Muscle layer of colon (tissue), 2 donors: Measurements from ENCODE around the gene TMEM123.

Experiments used
- H3K27ac ChIP-seq: one replicate; pipeline ENCODE4 v1.7.0; 2013; ENCODE audit warnings: low read depth, mild to moderate bottlenecking, low read length, moderate library complexity
- H3K27me3 ChIP-seq, 2 donors: one replicate each; pipeline ENCODE4 v1.7.0; 2013; ENCODE audit warnings: low read length in 2 of 2, mild to moderate bottlenecking in 2 of 2; ENCODE audit not compliant: insufficient read depth in 2 of 2, control insufficient read depth in 1 of 2
- H3K36me3 ChIP-seq: one replicate; pipeline ENCODE4 v1.7.0; 2013; ENCODE audit warnings: mild to moderate bottlenecking, low read length; ENCODE audit not compliant: insufficient read depth
- H3K4me1 ChIP-seq: one replicate; pipeline ENCODE4 v1.7.0; 2013; ENCODE audit warnings: mild to moderate bottlenecking, low read length; ENCODE audit not compliant: insufficient read depth
- H3K4me3 ChIP-seq, 2 donors: one replicate each; pipeline ENCODE4 v1.7.0; 2013; ENCODE audit warnings: low read length in 2 of 2, low read depth in 1 of 2, mild to moderate bottlenecking in 1 of 2, moderate library complexity in 1 of 2
- H3K9ac ChIP-seq: one replicate; pipeline ENCODE4 v1.7.0; 2013; ENCODE audit warnings: low read length
- H3K9me3 ChIP-seq: one replicate; pipeline ENCODE4 v1.7.0; 2013; ENCODE audit warnings: mild to moderate bottlenecking, low read length
- donor health status: abdominal sarcoma.
- donor health status: Adenocarcinoma of cecum.

Gene TMEM123

DNA sequence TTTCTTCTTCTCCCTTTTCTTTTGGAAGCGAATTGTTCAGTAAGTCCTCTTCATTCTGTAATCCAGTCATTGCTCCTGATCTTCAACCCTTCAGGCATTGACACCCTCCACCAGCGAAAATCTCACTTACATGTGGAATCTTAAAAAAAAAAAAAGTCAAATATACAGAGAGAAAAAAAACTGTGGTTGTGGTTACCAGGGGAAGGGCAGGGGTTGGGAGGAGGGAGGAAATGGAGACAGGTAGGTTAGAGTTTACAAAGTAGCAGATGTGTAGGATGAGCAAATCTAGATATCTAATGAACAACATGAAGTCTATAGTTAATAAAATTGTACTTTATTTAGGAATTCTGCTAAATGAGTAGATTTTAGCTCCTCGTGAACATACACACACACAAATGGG, 17.7 kb upstream of the TMEM123 start:
- peak overlapping the region; percentile 60 for H3K27ac ChIP-seq
- H3K4me1 ChIP-seq, result peaks cover 67% of the 10 kb centered on the region
- H3K4me3 ChIP-seq, result no peak overlapping the region
- no peaks in the 10 kb centered on the region for H3K27me3 ChIP-seq
- no peak overlapping the region for H3K9ac ChIP-seq
- H3K36me3 ChIP-seq, result no peaks in the 10 kb centered on the region
- no peaks in the 10 kb centered on the region for H3K9me3 ChIP-seq

DNA sequence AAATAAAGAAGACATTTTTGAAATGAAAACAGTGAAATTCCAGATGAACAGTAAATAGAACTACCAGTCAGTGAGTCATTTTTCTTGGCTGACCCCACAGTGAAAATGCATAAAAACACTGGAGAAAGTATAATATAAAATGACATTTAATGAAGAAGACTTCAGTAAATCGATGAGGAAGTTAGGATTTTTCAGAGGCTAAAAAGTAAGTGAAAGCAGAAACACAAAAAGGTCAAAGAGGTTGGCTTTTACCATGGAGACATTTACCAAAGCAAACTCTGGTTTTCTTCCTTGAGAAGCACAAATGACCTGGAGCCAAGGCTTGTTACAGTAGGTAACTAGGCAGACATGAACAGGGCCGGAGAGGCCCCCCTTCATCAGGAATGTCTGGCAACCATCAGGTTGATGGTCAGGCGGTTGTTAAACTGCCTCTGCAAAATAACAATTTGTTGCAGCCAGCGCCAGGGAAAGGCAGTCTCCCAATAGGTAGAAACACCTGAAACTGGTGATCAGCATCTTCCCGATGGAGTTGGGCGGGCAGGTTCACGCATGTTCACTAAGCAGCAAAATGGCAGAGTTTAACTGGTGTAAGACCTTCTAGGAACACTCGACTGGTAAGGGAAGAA, 16.7 kb upstream of the TMEM123 start:
- Histone ChIP-seq H3K4me3 (peak overlapping the region in 1 of 2 donors; percentile 7), H3K27ac (peak overlapping the region; percentile 60)

DNA sequence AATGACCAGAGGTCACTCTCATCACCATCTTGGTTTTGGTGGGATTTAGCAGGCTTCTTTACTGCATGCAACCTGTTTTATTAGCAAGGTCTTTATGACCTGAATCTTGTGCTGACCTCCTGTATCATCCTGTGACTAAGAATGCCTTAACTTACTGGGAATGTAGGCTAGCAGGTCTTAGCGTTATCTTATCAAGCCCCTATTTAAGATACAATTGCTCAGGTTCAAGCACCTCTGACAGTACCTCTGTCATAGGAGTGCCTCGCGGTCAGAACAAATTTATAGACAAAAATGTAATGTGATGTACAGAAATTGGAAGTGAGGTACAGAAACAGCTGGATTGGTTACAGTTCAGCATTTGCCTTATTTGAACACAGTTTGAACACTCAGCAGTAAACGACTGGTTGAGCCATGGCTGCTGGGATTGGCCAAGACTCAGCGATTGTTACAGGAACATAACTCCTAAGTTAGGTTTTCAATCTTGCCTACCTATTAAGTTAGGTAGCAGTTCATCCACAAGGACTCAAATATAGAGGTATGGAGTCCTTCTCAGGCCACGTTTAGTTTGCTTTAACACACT, 16.1 kb upstream of the TMEM123 start:
- no peaks in the 10 kb centered on the region for H3K9me3 ChIP-seq
- no peaks in the 10 kb centered on the region for H3K27me3 ChIP-seq
- H3K27ac ChIP-seq, result peak overlapping the region; percentile 60
- no peak overlapping the region for H3K9ac ChIP-seq
- H3K4me1 ChIP-seq, result peaks cover 64% of the 10 kb centered on the region
- no peaks in the 10 kb centered on the region for H3K36me3 ChIP-seq
- peak overlapping the region in 1 of 2 donors; percentile 7 for H3K4me3 ChIP-seq

More for the DNA sequence above, 16.7 kb upstream of the TMEM123 start:
- Histone ChIP-seq H3K36me3 (no peaks in the 10 kb centered on the region), H3K9ac (no peak overlapping the region), H3K4me1 (peaks cover 67% of the 10 kb centered on the region), H3K9me3 (no peaks in the 10 kb centered on the region), H3K27me3 (no peaks in the 10 kb centered on the region)

DNA sequence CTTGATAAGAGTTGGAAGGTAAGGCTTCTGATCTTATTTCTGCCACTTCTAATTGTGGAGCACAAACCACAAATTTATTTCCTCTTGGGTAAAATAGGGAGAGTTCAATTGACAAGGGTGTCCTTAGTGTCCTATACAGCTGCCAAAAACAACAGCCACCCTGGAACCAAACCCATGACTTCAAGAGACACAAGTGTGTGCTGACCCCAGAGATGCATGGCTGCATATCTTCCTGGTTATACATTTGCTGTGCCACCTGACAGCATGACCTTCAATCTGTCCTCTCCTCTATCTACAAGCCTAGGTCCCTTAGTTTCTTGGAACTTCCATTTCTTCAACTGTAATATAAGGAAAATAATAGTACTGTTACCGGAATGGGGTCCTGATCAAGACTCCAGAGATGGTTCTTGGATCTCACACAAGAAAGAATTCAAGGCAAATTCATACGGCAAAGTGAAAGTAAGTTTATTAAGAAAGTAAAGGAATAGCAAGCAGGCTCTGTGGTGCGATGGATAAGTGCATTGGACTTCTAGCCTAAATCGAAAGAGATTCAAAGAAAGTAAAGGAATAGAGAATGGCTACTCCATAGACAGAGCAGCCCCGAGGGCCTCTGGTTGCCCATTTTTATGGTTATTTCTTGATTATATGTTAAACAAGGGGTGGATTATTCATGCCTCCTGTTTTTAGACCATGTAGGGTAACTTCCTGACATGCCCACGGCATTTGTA, 15.5 kb upstream of the TMEM123 start:
- Histone ChIP-seq H3K27ac (peak overlapping the region; percentile 60), H3K4me3 (peak overlapping the region in 1 of 2 donors; percentile 23), H3K27me3 (no peaks in the 10 kb centered on the region), H3K4me1 (peaks cover 57% of the 10 kb centered on the region), H3K9me3 (no peaks in the 10 kb centered on the region), H3K36me3 (no peaks in the 10 kb centered on the region), H3K9ac (no peak overlapping the region)

DNA sequence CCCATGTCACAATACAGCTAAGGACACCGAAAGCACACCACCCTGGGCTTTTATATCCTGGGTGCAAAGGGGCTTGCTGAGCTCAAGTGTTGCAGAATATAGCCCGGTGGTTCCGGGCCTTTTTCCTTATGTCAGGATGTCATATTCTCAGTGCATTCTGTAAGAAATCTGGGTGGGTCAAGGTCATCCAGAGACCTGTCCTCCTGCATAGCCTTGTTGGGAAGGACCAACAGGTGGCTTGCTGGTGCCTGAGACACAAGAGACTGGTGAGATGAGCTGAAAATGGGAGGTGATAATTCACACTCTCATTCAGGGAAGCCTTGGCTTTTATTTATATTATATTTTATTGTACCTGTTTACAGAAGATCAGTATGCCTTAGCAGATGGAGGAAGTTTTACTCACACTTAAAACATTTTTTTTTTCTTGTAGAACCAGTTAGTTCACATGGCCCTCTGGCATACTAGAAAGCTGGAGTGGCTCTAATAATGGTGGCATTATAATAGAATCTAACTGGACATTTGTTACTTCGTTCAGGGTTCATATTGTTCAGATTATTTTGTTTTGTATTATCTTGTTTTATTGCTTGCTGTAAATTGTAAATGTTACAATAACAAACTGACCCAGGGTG, 14.6 kb upstream of the TMEM123 start:
- Histone ChIP-seq H3K4me1 (peaks cover 56% of the 10 kb centered on the region), H3K27ac (peak overlapping the region; percentile 60), H3K9ac (no peak overlapping the region), H3K27me3 (no peaks in the 10 kb centered on the region), H3K9me3 (no peaks in the 10 kb centered on the region), H3K4me3 (no peak overlapping the region), H3K36me3 (no peaks in the 10 kb centered on the region)

DNA sequence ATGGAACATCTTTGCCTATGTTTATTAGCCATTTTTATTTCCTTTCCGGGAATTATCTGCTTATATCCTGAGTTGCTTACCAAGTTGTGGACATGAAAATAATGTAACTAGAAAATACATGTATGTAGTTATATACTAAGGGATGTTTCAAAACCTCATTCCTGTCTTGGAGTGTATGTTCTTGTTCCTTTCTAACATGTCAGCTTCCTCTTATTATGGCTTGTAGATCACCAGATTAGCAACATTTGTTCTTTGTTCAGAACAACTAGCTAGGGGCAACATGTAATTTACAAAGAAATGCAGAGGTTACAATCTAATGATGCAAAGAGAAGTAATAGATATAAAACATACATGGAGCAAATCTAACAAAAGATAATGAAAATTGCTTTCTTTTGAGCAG, 13.1 kb upstream of the TMEM123 start:
- Histone ChIP-seq H3K27ac (no peak overlapping the region), H3K9ac (no peak overlapping the region), H3K9me3 (no peaks in the 10 kb centered on the region), H3K36me3 (no peaks in the 10 kb centered on the region), H3K4me3 (no peak overlapping the region), H3K27me3 (no peaks in the 10 kb centered on the region), H3K4me1 (peaks cover 42% of the 10 kb centered on the region)

DNA sequence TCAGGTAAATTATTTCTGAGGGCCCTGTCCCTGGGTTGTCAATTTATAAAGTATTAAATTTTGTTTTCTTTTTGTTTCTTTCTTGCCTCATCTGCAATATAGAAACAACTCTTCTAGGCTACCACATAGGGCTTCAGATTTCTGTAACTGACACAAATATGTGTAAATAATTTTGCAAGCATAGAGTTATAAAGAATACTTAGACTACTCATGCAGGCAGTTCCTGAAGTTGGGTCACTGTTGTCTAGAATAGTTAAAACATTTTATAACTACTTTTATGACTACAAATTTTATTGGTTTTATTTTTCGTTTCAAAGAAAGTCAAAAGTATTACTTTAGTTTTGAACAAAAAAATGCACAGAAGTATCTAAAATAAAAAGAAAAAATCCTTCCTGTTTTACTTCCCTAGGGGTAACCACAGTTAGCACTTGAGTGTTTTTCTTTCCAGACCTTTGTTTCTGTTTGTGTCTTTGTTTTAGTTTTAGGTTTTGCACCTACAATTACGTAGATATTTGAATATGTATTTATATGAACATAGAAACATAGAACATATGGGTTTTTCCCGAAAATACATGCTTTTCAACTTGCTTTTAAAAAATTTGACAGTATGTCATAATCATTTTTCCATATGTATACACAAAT, 12.4 kb upstream of the TMEM123 start:
- no peak overlapping the region for H3K9ac ChIP-seq
- no peaks in the 10 kb centered on the region for H3K36me3 ChIP-seq
- no peaks in the 10 kb centered on the region for H3K27me3 ChIP-seq
- peaks cover 34% of the 10 kb centered on the region for H3K4me1 ChIP-seq
- no peak overlapping the region for H3K27ac ChIP-seq
- no peak overlapping the region for H3K4me3 ChIP-seq
- no peaks in the 10 kb centered on the region for H3K9me3 ChIP-seq

DNA sequence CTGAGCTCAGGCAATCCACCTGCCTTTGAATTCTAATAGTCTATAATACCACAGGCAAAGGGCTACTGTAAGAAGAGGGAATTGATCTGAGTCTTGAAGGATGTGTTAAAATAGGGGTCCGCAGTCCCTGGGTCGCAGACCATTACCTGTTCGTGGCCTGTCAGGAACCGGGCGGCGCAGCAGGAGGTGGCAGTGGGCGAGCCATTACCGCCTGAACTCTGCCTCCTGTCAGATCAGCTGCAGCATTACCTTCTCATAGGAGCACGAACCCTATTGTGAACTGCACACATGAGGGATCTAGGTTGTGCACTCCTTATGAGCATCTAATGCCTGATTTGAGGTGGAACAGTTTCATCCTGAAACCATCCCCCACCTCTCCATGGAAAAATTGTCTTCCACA, 11.5 kb upstream of the TMEM123 start:
- Histone ChIP-seq H3K27ac (no peak overlapping the region), H3K9ac (no peak overlapping the region), H3K4me3 (no peak overlapping the region), H3K27me3 (no peaks in the 10 kb centered on the region), H3K9me3 (no peaks in the 10 kb centered on the region), H3K36me3 (no peaks in the 10 kb centered on the region), H3K4me1 (peaks cover 25% of the 10 kb centered on the region)

DNA sequence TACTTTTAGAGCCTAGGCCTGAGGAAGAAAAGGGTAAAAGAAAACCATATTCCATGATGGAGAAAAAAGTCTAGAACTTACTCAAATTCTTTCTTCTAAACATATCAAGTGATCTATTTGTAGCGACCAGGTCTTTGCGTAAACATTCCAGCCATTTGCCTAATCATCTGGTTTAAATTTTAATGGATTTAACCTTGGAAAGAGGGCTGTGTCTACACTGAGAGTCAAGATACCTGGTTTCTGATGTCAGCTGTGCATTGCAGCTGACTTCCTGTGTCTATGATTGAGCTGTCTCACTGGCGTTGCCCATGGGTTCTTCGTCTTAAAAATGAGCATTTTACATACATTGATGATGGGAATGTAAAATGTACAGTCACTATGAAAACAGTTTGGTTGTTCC, 10.0 kb upstream of the TMEM123 start:
- H3K9me3 ChIP-seq, result no peaks in the 10 kb centered on the region
- no peaks in the 10 kb centered on the region for H3K36me3 ChIP-seq
- H3K27me3 ChIP-seq, result no peaks in the 10 kb centered on the region
- peaks cover 11% of the 10 kb centered on the region for H3K4me1 ChIP-seq
- no peak overlapping the region for H3K4me3 ChIP-seq
- no peak overlapping the region for H3K9ac ChIP-seq
- no peak overlapping the region for H3K27ac ChIP-seq

DNA sequence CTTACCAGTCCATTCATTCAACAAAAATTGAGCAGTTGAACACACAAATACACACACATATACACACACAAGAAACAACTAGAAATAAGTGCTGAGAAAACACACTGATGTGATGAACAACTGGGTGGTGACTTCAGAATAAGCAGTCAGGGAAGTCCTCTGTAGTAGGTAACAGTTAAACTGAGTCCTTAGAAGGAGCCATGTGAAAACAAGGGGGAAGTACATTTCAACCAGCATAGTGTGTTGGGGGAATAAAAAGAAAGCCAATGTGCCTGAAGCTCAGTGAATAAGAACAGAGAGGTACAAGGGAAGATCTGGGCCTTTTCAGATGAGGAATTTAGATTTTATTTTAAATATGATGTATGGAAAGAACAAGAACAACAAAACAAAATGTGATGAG, 6.8 kb upstream of the TMEM123 start:
- H3K4me3 ChIP-seq, result no peak overlapping the region
- H3K9ac ChIP-seq, result no peak overlapping the region
- H3K36me3 ChIP-seq, result no peaks in the 10 kb centered on the region
- no peaks in the 10 kb centered on the region for H3K27me3 ChIP-seq
- no peak overlapping the region for H3K27ac ChIP-seq
- H3K9me3 ChIP-seq, result no peaks in the 10 kb centered on the region
- H3K4me1 ChIP-seq, result no peaks in the 10 kb centered on the region

DNA sequence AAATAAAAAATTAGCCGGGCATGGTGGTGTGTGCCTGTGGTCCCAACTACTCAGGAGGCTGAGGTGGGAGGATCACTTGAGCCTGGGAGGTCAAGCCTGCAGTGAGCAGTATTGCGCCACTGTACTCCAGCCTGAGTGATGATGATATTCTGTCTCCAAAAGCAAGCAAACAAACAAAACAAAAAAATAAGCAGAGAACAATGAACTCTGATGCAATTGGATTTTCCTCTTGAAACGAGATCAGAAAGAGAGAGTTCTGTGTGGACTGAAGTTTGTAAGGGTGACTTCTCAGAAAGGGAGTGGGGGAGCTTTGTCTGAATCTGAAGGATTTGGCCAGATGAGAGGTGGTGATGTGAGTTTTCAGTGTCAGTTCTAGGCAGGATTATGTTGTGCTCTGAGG, 6.0 kb upstream of the TMEM123 start:
- no peaks in the 10 kb centered on the region for H3K9me3 ChIP-seq
- H3K27me3 ChIP-seq, result no peaks in the 10 kb centered on the region
- H3K36me3 ChIP-seq, result no peaks in the 10 kb centered on the region
- no peak overlapping the region for H3K9ac ChIP-seq
- peaks cover 6% of the 10 kb centered on the region for H3K4me1 ChIP-seq
- no peak overlapping the region for H3K27ac ChIP-seq
- no peak overlapping the region for H3K4me3 ChIP-seq
